Hepatocyte (in vitro differentiated cells): ENCODE results near the gene RBBP6.

Source experiments
- CTCF ChIP-seq: fragments of 200-600 bp; sonication (generic); IDR thresholded peaks from 2 replicates; pipeline ENCODE4 v1.5.1; 2016; ENCODE audit warnings: antibody characterized with exemption, mild to moderate bottlenecking; ENCODE audit not compliant: poor library complexity
- EZH2phosphoT487 ChIP-seq: fragments of 200-600 bp; sonication (generic); IDR thresholded peaks from one replicate; pipeline ENCODE4 v1.6.1; 2018; ENCODE audit warnings: antibody characterized with exemption, mild to moderate bottlenecking, low read depth, moderate library complexity; ENCODE audit not compliant: unreplicated experiment, severe bottlenecking

- TF ChIP-seq CTCF, result no peak
- TF ChIP-seq EZH2phosphoT487, result no peak
These were observed 15.8 kb upstream of the RBBP6 start for GRCh38 chr16:24523569-24523968.
